Testis (tissue), 3 donors: ENCODE data around the gene UQCRH. TPM values are rescaled to one million over a fixed set of nuclear protein-coding genes. Genes with fewer than 3 reads are reported as not detected.
"Not testable (repeated sequence)": the region's sequence is repeated elsewhere in the genome, so short reads cannot be mapped to it uniquely, and the experiment has no call there.

Experiments used
- DNase-seq: peaks from one replicate; pipeline ENCODE4 v3.0.0-alpha.2; 2019
- H3K27ac ChIP-seq, 2 donors: fragments of 200-600 bp; sonication (generic); one replicate each; pipeline ENCODE4 v1.5.1; 2019
- H3K27me3 ChIP-seq: fragments of 200-600 bp; sonication (generic); one replicate; pipeline ENCODE4 v1.5.1; 2019
- H3K36me3 ChIP-seq: fragments of 200-600 bp; sonication (generic); one replicate; pipeline ENCODE4 v1.5.1; 2017; ENCODE audit warnings: low read depth; ENCODE audit errors: missing control alignments
- H3K4me1 ChIP-seq: fragments of 200-600 bp; sonication (generic); one replicate; pipeline ENCODE4 v1.5.1; 2019
- H3K4me3 ChIP-seq, 2 donors: fragments of 200-600 bp; sonication (generic); one replicate each; pipeline ENCODE4 v1.5.1; 2017 to 2019
- H3K9me3 ChIP-seq: fragments of 200-600 bp; sonication (generic); one replicate; pipeline ENCODE4 v1.5.1; 2017
- CTCF ChIP-seq, 3 experiments: fragments of 450-650 bp in 2 of 3; fragments of 200-600 bp in 1 of 3; sonication (generic) in 1 of 3; IDR thresholded peaks; one replicate each; pipeline ENCODE4 v1.5.1; 2016 to 2019; ENCODE audit warnings: antibody characterized with exemption in 3 of 3, mild to moderate bottlenecking in 2 of 3, moderate library complexity in 1 of 3
- POLR2A ChIP-seq: fragments of 450-650 bp; IDR thresholded peaks from one replicate; pipeline ENCODE4 v1.6.1; 2017; ENCODE audit warnings: antibody characterized with exemption, mild to moderate bottlenecking, moderate library complexity
- WGBS, 2 donors: methylation state at CpG; one replicate each; pipeline ENCODE4 v1.1.5; 2018; 5-methylcytosine and 5-hydroxymethylcytosine counted together
- intact Hi-C: fragments of 100-400 bp; cut with DNase I; formaldehyde crosslinking; loops from one replicate; pipeline ENCODE4 v1.15.1; 2023; ENCODE audit warnings: low total_unique reads
- polyA plus RNA-seq: library from polyadenylated mRNA; stranded (reverse); fragments of 350-450 nt; fragmentation: Illumina TruSeq; extraction: RNeasy Lipid Tissue Mini Kit (QIAGEN cat#74804); gene quantifications from one replicate; pipeline ENCODE4 v1.2.3, GENCODE V29; 2014; ENCODE audit warnings: low read depth, low replicate concordance; ENCODE audit not compliant: insufficient read depth
- total RNA-seq, 2 donors: library from RNA; depleted of rRNA; stranded (reverse); fragments of >200 nt; gene quantifications; one replicate each; pipeline ENCODE4 v1.2.3, GENCODE V29; 2016

UQCRH gene
- total and polyA plus RNA-seq, 3 donors from 2014 or later: 165 to 259 (median 183) TPM

- TF ChIP-seq POLR2A (no peak), CTCF (IDR thresholded peaks at IDR 0.05) (no peak)
- Histone ChIP-seq H3K27ac (no peak overlapping the region), H3K4me3 (no peak overlapping the region), H3K27me3 (no peaks in the 10 kb centered on the region), H3K4me1 (no peaks in the 10 kb centered on the region), H3K36me3 (no peaks in the 10 kb centered on the region), H3K9me3 (no peaks in the 10 kb centered on the region)
- 96 to 97% methylated on average over 5 of the region's 5 CpGs for WGBS, 2 donors
- intact Hi-C loops: no loop called here
- no peak for DNase-seq
Observed at GRCh38 chr1:46364612-46365011, 61.1 kb downstream of the UQCRH start.

- intact Hi-C loops, H3K27me3 ChIP-seq, H3K36me3 ChIP-seq, H3K27ac ChIP-seq, H3K4me3 ChIP-seq, DNase-seq, H3K4me1 ChIP-seq, H3K9me3 ChIP-seq: not testable (repeated sequence)
- WGBS, 2 donors: 92 to 94% methylated on average over 8 of the region's 8 CpGs
Observed at GRCh38 chr1:46365796-46366195, 62.3 kb downstream of the UQCRH start.

Other genes with a start within 250 kb of the UQCRH start
- gene PIK3R3, start 171.1 kb upstream of the UQCRH start, total RNA-seq: 10 to 100 TPM; 40.8 to 46.1 TPM
- 56.8 TPM for gene PIK3R3, start 171.1 kb upstream of the UQCRH start, polyA plus RNA-seq
- 10 to 100 TPM; 14.6 to 34.7 TPM for gene TSPAN1, start 128.6 kb upstream of the UQCRH start, total RNA-seq
- gene TSPAN1, start 128.6 kb upstream of the UQCRH start, polyA plus RNA-seq: 55.0 TPM
- 10 to 100 TPM; 35.0 to 69.1 TPM for gene P3R3URF, start 127.2 kb upstream of the UQCRH start, total RNA-seq
- 123 TPM for gene P3R3URF, start 127.2 kb upstream of the UQCRH start, polyA plus RNA-seq
- 100 to 1,000 TPM; 112 to 133 TPM for gene POMGNT1, start 105.3 kb upstream of the UQCRH start, total RNA-seq
- gene POMGNT1, start 105.3 kb upstream of the UQCRH start, polyA plus RNA-seq: 84.9 TPM
- 10 to 100 TPM in 1 of 2 donors, 1 to 10 TPM in 1; 7.1 to 15.6 TPM for gene LURAP1, start 100.4 kb upstream of the UQCRH start, total RNA-seq
- gene LURAP1, start 100.4 kb upstream of the UQCRH start, polyA plus RNA-seq: 22.3 TPM
- gene RAD54L, start 55.9 kb upstream of the UQCRH start, total RNA-seq: 10 to 100 TPM; 24.5 to 31.4 TPM
- gene RAD54L, start 55.9 kb upstream of the UQCRH start, polyA plus RNA-seq: 17.9 TPM
- 100 to 1,000 TPM; 123 to 136 TPM for gene LRRC41, start 82 bp upstream of the UQCRH start, total RNA-seq
- gene LRRC41, start 82 bp upstream of the UQCRH start, polyA plus RNA-seq: 86.4 TPM
- 100 to 1,000 TPM in 1 of 2 donors, 10 to 100 TPM in 1; 47.4 to 130 TPM for gene NSUN4, start 37.1 kb downstream of the UQCRH start, total RNA-seq
- gene NSUN4, start 37.1 kb downstream of the UQCRH start, polyA plus RNA-seq: 94.3 TPM
- 10 to 100 TPM; 55.8 to 72.0 TPM for gene FAAH, start 90.6 kb downstream of the UQCRH start, total RNA-seq
- 113 TPM for gene FAAH, start 90.6 kb downstream of the UQCRH start, polyA plus RNA-seq
- gene DMBX1, start 186.1 kb downstream of the UQCRH start, total RNA-seq: 1 to 10 TPM; 1.7 to 2.0 TPM
- gene DMBX1, start 186.1 kb downstream of the UQCRH start, polyA plus RNA-seq: 1.1 TPM
- gene KNCN, start 247.9 kb downstream of the UQCRH start, total RNA-seq: under 1 TPM; 0.43 to 0.47 TPM
- gene KNCN, start 247.9 kb downstream of the UQCRH start, polyA plus RNA-seq: 4.0 TPM